Natural killer cell (primary cell): ENCODE results near the gene ADCY9. TPM values are rescaled to one million over a fixed set of nuclear protein-coding genes. Genes with fewer than 3 reads are reported as not detected.

Experiments
- ATAC-seq, 3 donors: fragments of 150-1000 bp in 2 of 3; fragments of 200-7000 bp in 1 of 3; cut with Tn5 transposase; 1 replicate in 1 of 3; 2 replicates in 2 of 3; pipeline ENCODE4 v1.10.0; 2021; ENCODE audit warnings: mild to moderate bottlenecking in 2 of 3, moderate library complexity in 2 of 3
- DNase-seq, 2 donors: peaks; one replicate each; pipeline versions ENCODE4 v3.0.0 to v3.0.0-alpha.2; 2013 to 2021; ENCODE audit warnings: mixed read lengths in 1 of 2
- H3K27ac ChIP-seq: one replicate; pipeline ENCODE4 v1.5.1; 2013; ENCODE audit warnings: mild to moderate bottlenecking, low read length
- H3K27me3 ChIP-seq: one replicate; pipeline ENCODE4 v1.6.1; 2013; ENCODE audit warnings: low read length; ENCODE audit not compliant: control insufficient read depth, insufficient read depth
- H3K36me3 ChIP-seq: one replicate; pipeline ENCODE4 v1.6.1; 2013; ENCODE audit warnings: low read length; ENCODE audit not compliant: control insufficient read depth, insufficient read depth
- H3K4me1 ChIP-seq: one replicate; pipeline ENCODE4 v1.6.1; 2013; ENCODE audit warnings: low read length; ENCODE audit not compliant: control insufficient read depth, insufficient read depth
- H3K4me3 ChIP-seq: one replicate; pipeline ENCODE4 v1.5.1; 2013; ENCODE audit warnings: low read length
- H3K9me3 ChIP-seq: one replicate; pipeline ENCODE4 v1.6.1; 2013; ENCODE audit warnings: low read length; ENCODE audit not compliant: control insufficient read depth, insufficient read depth
- H3K27ac Mint-ChIP-seq, 2 donors: one replicate each; pipeline ENCODE4 v1.8.0; 2022; ENCODE audit warnings: mild to moderate bottlenecking in 2 of 2, mixed read lengths in 2 of 2, moderate library complexity in 1 of 2
- H3K27me3 Mint-ChIP-seq, 2 donors: one replicate each; pipeline ENCODE4 v1.8.0; 2022; ENCODE audit warnings: low read depth in 2 of 2, mixed read lengths in 2 of 2
- H3K36me3 Mint-ChIP-seq: one replicate; pipeline ENCODE4 v1.8.0; 2022; ENCODE audit warnings: mixed read lengths
- H3K4me1 Mint-ChIP-seq, 2 donors: one replicate each; pipeline ENCODE4 v1.8.0; 2022; ENCODE audit warnings: mixed read lengths in 2 of 2
- H3K4me3 Mint-ChIP-seq: one replicate; pipeline ENCODE4 v1.8.0; 2022; ENCODE audit warnings: mild to moderate bottlenecking, moderate library complexity, mixed read lengths
- H3K9me3 Mint-ChIP-seq, 2 donors: one replicate each; pipeline ENCODE4 v1.8.0; 2022; ENCODE audit warnings: mixed read lengths in 2 of 2
- WGBS: methylation state at CpG from one replicate; pipeline ENCODE4 v1.1.7; 2013; ENCODE audit warnings: missing lambda C conversion rate; ENCODE audit not compliant: insufficient coverage; 5-methylcytosine and 5-hydroxymethylcytosine counted together
- intact Hi-C: fragments of 100-400 bp; cut with micrococcal nuclease; formaldehyde crosslinking; loops from one replicate; pipeline ENCODE4 v1.14.2; 2022
- total RNA-seq, 4 donors: library from RNA; stranded (reverse); fragments of 120-200 nt in 1 of 4; gene quantifications; one replicate each; pipeline versions ENCODE4 v1.2.3 to v1.2.4, GENCODE V29; 2013 to 2022
- TF ChIP-seq, protein P1 (sequence below): fragments of 200-600 bp; IDR thresholded peaks from one replicate; pipeline ENCODE4 v1.8.0; 2022; ENCODE audit warnings: antibody characterized with exemption

The ADCY9 gene
- total RNA-seq, 3 donors from 2014 or later (not counting 1 experiment from before 2014, with no cell fraction given), result 28.0 to 52.4 (median 38.3) TPM

DNA sequence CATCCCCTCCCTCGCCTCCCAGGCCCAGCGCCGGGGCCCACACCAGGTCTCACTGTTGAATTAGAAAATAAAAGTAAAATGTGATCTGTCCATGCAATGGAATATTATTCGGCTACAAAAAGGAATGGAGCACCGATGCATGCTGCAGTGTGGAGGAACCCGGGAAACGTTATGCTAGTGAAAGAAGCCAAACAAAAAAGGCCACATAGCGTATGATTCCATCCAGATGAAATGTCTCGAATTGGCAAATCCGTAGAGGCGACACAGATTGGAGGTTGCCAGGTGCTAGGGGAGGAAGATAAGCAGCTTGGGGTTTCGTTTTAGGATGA is 972 bp upstream of the ADCY9 start:
- H3K27ac ChIP-seq, result no peak overlapping the region

DNA sequence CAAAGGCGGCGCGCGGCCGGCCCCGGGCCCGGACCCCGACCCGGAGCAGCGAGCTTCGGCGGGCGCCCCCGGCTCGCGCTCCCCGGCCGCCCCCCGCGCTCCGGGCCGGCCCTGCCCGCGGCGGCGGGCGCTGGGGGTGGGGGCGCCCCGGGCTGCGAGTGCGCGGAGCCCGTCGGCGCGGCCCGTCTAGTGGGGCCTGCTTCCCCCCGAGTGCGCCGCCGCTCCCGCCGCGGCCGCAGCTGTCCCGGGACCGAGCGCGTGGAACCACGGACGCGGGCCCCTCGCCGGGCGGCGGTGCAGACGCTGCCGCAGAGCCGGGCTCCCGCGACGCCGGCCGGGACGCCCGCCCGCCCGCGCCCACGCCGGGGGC is 308 bp downstream of the ADCY9 start:
- Mint-ChIP-seq H3K27me3 (no peaks in the 10 kb centered on the region), H3K4me1 (peaks cover 48 to 50% of the 10 kb centered on the region in 2 donors), H3K36me3 (no peaks in the 10 kb centered on the region), H3K9me3 (no peaks in the 10 kb centered on the region), H3K4me3 (peak overlapping the region; percentile 88), H3K27ac (peak overlapping the region in 1 of 2 donors; percentile 69)
- H3K9me3 ChIP-seq, result no peaks in the 10 kb centered on the region
- peak overlapping the region; percentile 56 for H3K4me3 ChIP-seq
- ATAC-seq, result peak; percentile 33 to 47 (median 34)
- no peaks in the 10 kb centered on the region for H3K27me3 ChIP-seq
- H3K4me1 ChIP-seq, result peaks cover 42% of the 10 kb centered on the region
- intact Hi-C loops, result loop anchor here (5.0 to 10.0 kb wide), 4 partner anchors 51 to 504 kb away; partner anchors contain the start of gene SLX4
- no peak overlapping the region for H3K27ac ChIP-seq
- TF ChIP-seq, protein P1, sequence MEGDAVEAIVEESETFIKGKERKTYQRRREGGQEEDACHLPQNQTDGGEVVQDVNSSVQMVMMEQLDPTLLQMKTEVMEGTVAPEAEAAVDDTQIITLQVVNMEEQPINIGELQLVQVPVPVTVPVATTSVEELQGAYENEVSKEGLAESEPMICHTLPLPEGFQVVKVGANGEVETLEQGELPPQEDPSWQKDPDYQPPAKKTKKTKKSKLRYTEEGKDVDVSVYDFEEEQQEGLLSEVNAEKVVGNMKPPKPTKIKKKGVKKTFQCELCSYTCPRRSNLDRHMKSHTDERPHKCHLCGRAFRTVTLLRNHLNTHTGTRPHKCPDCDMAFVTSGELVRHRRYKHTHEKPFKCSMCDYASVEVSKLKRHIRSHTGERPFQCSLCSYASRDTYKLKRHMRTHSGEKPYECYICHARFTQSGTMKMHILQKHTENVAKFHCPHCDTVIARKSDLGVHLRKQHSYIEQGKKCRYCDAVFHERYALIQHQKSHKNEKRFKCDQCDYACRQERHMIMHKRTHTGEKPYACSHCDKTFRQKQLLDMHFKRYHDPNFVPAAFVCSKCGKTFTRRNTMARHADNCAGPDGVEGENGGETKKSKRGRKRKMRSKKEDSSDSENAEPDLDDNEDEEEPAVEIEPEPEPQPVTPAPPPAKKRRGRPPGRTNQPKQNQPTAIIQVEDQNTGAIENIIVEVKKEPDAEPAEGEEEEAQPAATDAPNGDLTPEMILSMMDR, result no peak
- DNase-seq, result no peak
- no peaks in the 10 kb centered on the region for H3K36me3 ChIP-seq
- WGBS, result 0% methylated on average over 71 of the region's 71 CpGs

More for the DNA sequence above, 972 bp upstream of the ADCY9 start:
- Histone ChIP-seq H3K27me3 (no peaks in the 10 kb centered on the region), H3K4me3 (no peak overlapping the region), H3K36me3 (no peaks in the 10 kb centered on the region), H3K9me3 (no peaks in the 10 kb centered on the region), H3K4me1 (peaks cover 38% of the 10 kb centered on the region)
- ATAC-seq, result no peak
- Mint-ChIP-seq H3K27me3 (no peaks in the 10 kb centered on the region), H3K27ac (peak overlapping the region; percentile 71 to 88), H3K4me3 (peak overlapping the region; percentile 86), H3K36me3 (no peaks in the 10 kb centered on the region), H3K4me1 (peaks cover 35 to 38% of the 10 kb centered on the region in 2 donors), H3K9me3 (no peaks in the 10 kb centered on the region)
- TF ChIP-seq, protein P1, result no peak
- intact Hi-C loops, result loop anchor here (5.0 to 10.0 kb wide), 4 partner anchors 52 to 505 kb away; partner anchors contain the start of gene SLX4
- 90% methylated on average over 12 of the region's 12 CpGs for WGBS
- no peak for DNase-seq

DNA sequence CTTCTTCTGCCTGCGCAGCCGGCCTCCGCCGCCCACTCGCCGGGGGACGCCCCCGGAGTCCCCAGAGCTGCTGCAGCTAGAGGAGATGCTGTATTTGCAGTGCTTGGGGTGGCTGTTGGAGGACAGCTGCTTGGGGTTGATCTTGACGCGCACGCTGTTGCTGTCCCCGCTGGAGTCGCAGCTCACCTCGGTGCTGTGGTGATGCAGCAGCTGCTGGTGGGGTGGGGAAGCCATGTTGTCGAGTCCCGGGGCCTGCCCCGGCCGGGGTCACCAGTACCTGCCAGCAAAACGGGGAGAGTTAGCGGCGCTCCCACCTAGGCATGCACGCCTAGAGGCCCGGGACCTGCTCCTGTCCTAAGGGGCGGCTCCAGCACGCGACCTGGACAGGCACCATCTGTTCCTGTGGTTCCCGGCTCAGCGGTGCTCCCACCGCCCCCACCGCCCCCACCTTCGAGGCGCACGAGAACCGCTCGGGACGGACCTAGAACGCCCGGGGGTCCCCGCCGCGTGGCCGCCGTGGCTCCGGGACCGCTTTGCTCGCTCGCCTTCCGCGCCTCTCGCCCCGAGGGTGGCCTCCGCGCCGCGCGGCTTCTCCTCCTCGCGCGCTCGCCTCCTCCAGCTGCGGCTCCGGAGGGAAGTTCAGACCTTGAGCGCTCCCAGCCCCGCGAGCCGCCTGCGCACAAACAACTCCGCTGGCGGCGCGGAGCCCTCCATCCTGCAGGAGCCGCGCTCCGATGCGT is 863 bp downstream of the ADCY9 start:
- H3K27me3 ChIP-seq, result no peaks in the 10 kb centered on the region
- H3K9me3 ChIP-seq, result no peaks in the 10 kb centered on the region
- ATAC-seq (peak; percentile 37 to 46 (median 40)), DNase-seq (peak; percentile 46 to 72)
- 13% methylated on average over 75 of the region's 75 CpGs for WGBS
- peaks cover 46% of the 10 kb centered on the region for H3K4me1 ChIP-seq
- Mint-ChIP-seq H3K27ac (peak overlapping the region; percentile 34 to 69), H3K4me1 (peaks cover 52 to 56% of the 10 kb centered on the region in 2 donors), H3K4me3 (peak overlapping the region; percentile 88), H3K27me3 (no peaks in the 10 kb centered on the region), H3K9me3 (no peaks in the 10 kb centered on the region), H3K36me3 (no peaks in the 10 kb centered on the region)
- H3K27ac ChIP-seq, result no peak overlapping the region
- intact Hi-C loops, result loop anchor here (5.0 to 10.0 kb wide), 4 partner anchors 51 to 503 kb away; partner anchors contain the start of gene SLX4
- H3K36me3 ChIP-seq, result no peaks in the 10 kb centered on the region
- TF ChIP-seq, protein P1, result no peak
- peak overlapping the region; percentile 56 for H3K4me3 ChIP-seq
